ENCODE measurements around the gene NKX1-2.

NKX1-2 gene

GRCh38 chr10:124403548-124403947 is 46.3 kb downstream of the NKX1-2 start:
- no peaks in the 10 kb centered on the region for H3K27me3 ChIP-seq (ENCODE audit: insufficient read depth, low read length)
- H3K9me3 ChIP-seq (ENCODE audit: insufficient read depth, low read depth, low read length) = no peaks in the 10 kb centered on the region
- H3K36me3 ChIP-seq (ENCODE audit: insufficient read depth, low read depth, low read length) = peaks cover 73% of the 10 kb centered on the region
- no peak overlapping the region for H3K9ac ChIP-seq (ENCODE audit: low read depth, low read length)
- no peaks in the 10 kb centered on the region for H3K4me1 ChIP-seq (ENCODE audit: insufficient read depth, low read length)
- H3K27ac ChIP-seq (ENCODE audit: low read length) = no peak overlapping the region
- no peak overlapping the region for H3K4me3 ChIP-seq (ENCODE audit: low read length)

GRCh38 chr10:124402273-124402672 is 47.6 kb downstream of the NKX1-2 start:
- Histone ChIP-seq H3K36me3 (ENCODE audit: insufficient read depth, low read depth, low read length) (peaks cover 72% of the 10 kb centered on the region), H3K27ac (ENCODE audit: low read length) (no peak overlapping the region), H3K9ac (ENCODE audit: low read depth, low read length) (no peak overlapping the region), H3K4me3 (ENCODE audit: low read length) (no peak overlapping the region), H3K9me3 (ENCODE audit: insufficient read depth, low read depth, low read length) (no peaks in the 10 kb centered on the region), H3K4me1 (ENCODE audit: insufficient read depth, low read length) (no peaks in the 10 kb centered on the region), H3K27me3 (ENCODE audit: insufficient read depth, low read length) (no peaks in the 10 kb centered on the region)

- Histone ChIP-seq H3K9me3 (ENCODE audit: insufficient read depth, low read depth, low read length) (no peaks in the 10 kb centered on the region), H3K36me3 (ENCODE audit: insufficient read depth, low read depth, low read length) (peaks cover 71% of the 10 kb centered on the region), H3K4me3 (ENCODE audit: low read length) (no peak overlapping the region), H3K4me1 (ENCODE audit: insufficient read depth, low read length) (no peaks in the 10 kb centered on the region), H3K9ac (ENCODE audit: low read depth, low read length) (no peak overlapping the region), H3K27me3 (ENCODE audit: insufficient read depth, low read length) (no peaks in the 10 kb centered on the region), H3K27ac (ENCODE audit: low read length) (no peak overlapping the region)
Observed at GRCh38 chr10:124401633-124402032, 48.2 kb downstream of the NKX1-2 start.
